HG02970 (cell line): ENCODE data around the gene FGD4.
"Not testable (repeated sequence)": the region's sequence is repeated elsewhere in the genome, so short reads cannot be mapped to it uniquely, and the experiment has no call there.

ENCODE experiments used
- ATAC-seq: cut with Tn5 transposase; IDR thresholded peaks from one replicate; pipeline ENCODE4 v1.9.1; 2021; ENCODE audit warnings: mild to moderate bottlenecking, moderate library complexity, moderate number of reproducible peaks; ENCODE audit not compliant: unreplicated experiment, low FRiP score

The FGD4 gene

GRCh38 chr12:32488132-32488531 is 88.8 kb downstream of the FGD4 start:
- ATAC-seq, result no peak

GRCh38 chr12:32489070-32489469 is 89.7 kb downstream of the FGD4 start:
- ATAC-seq, result no peak

- no peak for ATAC-seq
These were observed 91.4 kb downstream of the FGD4 start for GRCh38 chr12:32490801-32491200.

GRCh38 chr12:32493282-32493681 is 93.9 kb downstream of the FGD4 start:
- no peak for ATAC-seq

- ATAC-seq, result no peak
These were observed 95.3 kb downstream of the FGD4 start for GRCh38 chr12:32494656-32495055.

- ATAC-seq, result no peak
These were observed 97.6 kb downstream of the FGD4 start for GRCh38 chr12:32496946-32497345.

GRCh38 chr12:32497864-32498263 is 98.5 kb downstream of the FGD4 start:
- no peak for ATAC-seq

- no peak for ATAC-seq
These were observed 99.7 kb downstream of the FGD4 start for GRCh38 chr12:32499048-32499447.

GRCh38 chr12:32501835-32502333 is 102.5 kb downstream of the FGD4 start:
- ATAC-seq, result no peak

- ATAC-seq, result no peak
These were observed 103.5 kb downstream of the FGD4 start for GRCh38 chr12:32502693-32503502.

- ATAC-seq, result no peak
These were observed 104.4 kb downstream of the FGD4 start for GRCh38 chr12:32503730-32504129.

GRCh38 chr12:32504591-32504990 is 105.2 kb downstream of the FGD4 start:
- ATAC-seq, result no peak

- ATAC-seq, result no peak
These were observed 105.9 kb downstream of the FGD4 start for GRCh38 chr12:32505067-32505945.

- ATAC-seq, result not testable (repeated sequence)
These were observed 108.0 kb downstream of the FGD4 start for GRCh38 chr12:32507096-32507941.

- ATAC-seq, result no peak
These were observed 108.6 kb downstream of the FGD4 start for GRCh38 chr12:32507942-32508320.

GRCh38 chr12:32508626-32509025 is 109.3 kb downstream of the FGD4 start:
- no peak for ATAC-seq

- ATAC-seq, result no peak
These were observed 110.2 kb downstream of the FGD4 start for GRCh38 chr12:32509328-32510091.

- ATAC-seq, result not testable (repeated sequence)
These were observed 112.6 kb downstream of the FGD4 start for GRCh38 chr12:32511976-32512375.

GRCh38 chr12:32512379-32512778 is 113.0 kb downstream of the FGD4 start:
- ATAC-seq, result no peak

- ATAC-seq, result no peak
These were observed 113.6 kb downstream of the FGD4 start for GRCh38 chr12:32512910-32513309.
